ENCODE results near the gene CUL7. TPM values are rescaled to one million over a fixed set of nuclear protein-coding genes. Genes with fewer than 3 reads are reported as not detected.
"Not testable (repeated sequence)": the region's sequence is repeated elsewhere in the genome, so short reads cannot be mapped to it uniquely, and the experiment has no call there.

CUL7 gene
- total RNA-seq, 1 donor from 2014 or later: 20.3 TPM

- no peak for DNase-seq
These were observed 10.3 kb downstream of the CUL7 start for GRCh38 chr6:43043310-43043709.

GRCh38 chr6:43041475-43041874 is 12.2 kb downstream of the CUL7 start:
- not testable (repeated sequence) for DNase-seq

- DNase-seq: no peak
These were observed 13.0 kb downstream of the CUL7 start for GRCh38 chr6:43040542-43041257.

- no peak for DNase-seq
These were observed 14.9 kb downstream of the CUL7 start for GRCh38 chr6:43038727-43039126.

GRCh38 chr6:43037706-43038105 is 15.9 kb downstream of the CUL7 start:
- no peak for DNase-seq

- no peak for DNase-seq
These were observed 16.5 kb downstream of the CUL7 start for GRCh38 chr6:43037197-43037596.

- DNase-seq: no peak
These were observed 16.9 kb downstream of the CUL7 start for GRCh38 chr6:43036712-43037111.

- no peak for DNase-seq
These were observed 18.0 kb downstream of the CUL7 start for GRCh38 chr6:43035495-43036194.

GRCh38 chr6:43034190-43034525 is 19.5 kb downstream of the CUL7 start:
- DNase-seq: no peak

GRCh38 chr6:43033496-43034189 is 20.0 kb downstream of the CUL7 start:
- DNase-seq: no peak

GRCh38 chr6:43032326-43032725 is 21.3 kb downstream of the CUL7 start:
- DNase-seq: no peak

- no peak for DNase-seq
These were observed 24.5 kb downstream of the CUL7 start for GRCh38 chr6:43029120-43029519.

GRCh38 chr6:43026365-43026764 is 27.3 kb downstream of the CUL7 start:
- DNase-seq: no peak

GRCh38 chr6:43024436-43024835 is 29.2 kb downstream of the CUL7 start:
- DNase-seq: no peak

- peak; percentile 58 for DNase-seq
These were observed 32.2 kb downstream of the CUL7 start, which contains the start of gene RRP36 for GRCh38 chr6:43021270-43022047. TSS of gene RRP36 (plus strand) at chr6:43021623. CDS start at chr6:43021655, 32 bp downstream.

GRCh38 chr6:43020847-43021246 is 32.8 kb downstream of the CUL7 start:
- DNase-seq: no peak

GRCh38 chr6:43020052-43020705 is 33.5 kb downstream of the CUL7 start:
- DNase-seq: no peak

- DNase-seq: no peak
These were observed 34.5 kb downstream of the CUL7 start for GRCh38 chr6:43019152-43019551.

- no peak for DNase-seq
These were observed 36.7 kb downstream of the CUL7 start for GRCh38 chr6:43016943-43017334.

GRCh38 chr6:43016176-43016942 is 37.3 kb downstream of the CUL7 start:
- no peak for DNase-seq

GRCh38 chr6:43014434-43014909 is 39.2 kb downstream of the CUL7 start:
- DNase-seq: no peak

Data from skin of body (tissue), 2 donors.